Endothelial cell (in vitro differentiated cells): ENCODE measurements around the gene PCK2. TPM values are rescaled to one million over a fixed set of nuclear protein-coding genes. Genes with fewer than 3 reads are reported as not detected.

Experiments used
- DNase-seq: peaks from one replicate; pipeline ENCODE4 v3.0.0; 2021; ENCODE audit warnings: low spot score
- H3K27ac Mint-ChIP-seq: one replicate; pipeline ENCODE4 v1.8.0; 2021; ENCODE audit warnings: mixed read lengths, inconsistent platforms; ENCODE audit not compliant: unreplicated experiment
- H3K27me3 Mint-ChIP-seq: one replicate; pipeline ENCODE4 v1.8.0; 2021; ENCODE audit warnings: mild to moderate bottlenecking, moderate library complexity, mixed read lengths, inconsistent platforms; ENCODE audit not compliant: unreplicated experiment
- H3K36me3 Mint-ChIP-seq: one replicate; pipeline ENCODE4 v1.8.0; 2021; ENCODE audit warnings: mild to moderate bottlenecking, low read depth, mixed read lengths, inconsistent platforms; ENCODE audit not compliant: unreplicated experiment
- H3K4me1 Mint-ChIP-seq: one replicate; pipeline ENCODE4 v1.8.0; 2021; ENCODE audit warnings: mild to moderate bottlenecking, mixed read lengths, inconsistent platforms; ENCODE audit not compliant: unreplicated experiment
- H3K4me3 Mint-ChIP-seq: one replicate; pipeline ENCODE4 v1.8.0; 2021; ENCODE audit warnings: mild to moderate bottlenecking, mixed read lengths, inconsistent platforms; ENCODE audit not compliant: unreplicated experiment
- H3K9me3 Mint-ChIP-seq: one replicate; pipeline ENCODE4 v1.8.0; 2021; ENCODE audit warnings: mixed read lengths, inconsistent platforms; ENCODE audit not compliant: unreplicated experiment
- CTCF ChIP-seq: fragments of 200-600 bp; sonication (generic); IDR thresholded peaks from one replicate; pipeline ENCODE4 v1.5.0; 2021; ENCODE audit warnings: antibody characterized with exemption; ENCODE audit not compliant: unreplicated experiment
- total RNA-seq: library from RNA; stranded (reverse); fragmentation: NEBNext Ultra II Directional; extraction: Animal tissue kit (Norgen Biotek cat#: 25700); gene quantifications from one replicate; pipeline ENCODE4 v1.2.1, GENCODE V29; 2021; ENCODE audit not compliant: unreplicated experiment

Gene PCK2
- total RNA-seq, 1 donor from 2014 or later = 23.9 TPM

DNA sequence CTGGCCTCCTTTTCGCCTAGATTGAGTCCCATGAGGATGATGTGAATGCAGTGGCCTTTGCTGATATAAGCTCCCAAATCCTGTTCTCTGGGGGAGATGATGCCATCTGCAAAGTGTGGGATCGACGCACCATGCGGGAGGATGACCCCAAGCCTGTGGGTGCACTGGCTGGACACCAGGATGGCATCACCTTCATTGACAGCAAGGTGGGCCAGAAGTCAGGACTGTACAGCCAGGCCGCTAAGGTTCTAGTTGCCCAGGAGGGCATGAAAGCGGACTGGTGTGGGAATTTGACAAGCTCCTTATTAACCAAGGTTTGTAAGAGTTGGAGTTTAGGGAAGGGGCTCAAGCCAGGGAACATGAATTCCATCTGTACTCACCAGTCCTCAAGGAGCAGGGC is 25.6 kb downstream of the PCK2 start:
- DNase-seq = no peak
- H3K27ac Mint-ChIP-seq = no peak overlapping the region
- peaks cover 20% of the 10 kb centered on the region for H3K4me1 Mint-ChIP-seq
- H3K36me3 Mint-ChIP-seq = peaks cover 40% of the 10 kb centered on the region
- no peak overlapping the region for H3K4me3 Mint-ChIP-seq
- peaks cover 8% of the 10 kb centered on the region for H3K27me3 Mint-ChIP-seq
- TF ChIP-seq CTCF = no peak
- H3K9me3 Mint-ChIP-seq = no peaks in the 10 kb centered on the region

DNA sequence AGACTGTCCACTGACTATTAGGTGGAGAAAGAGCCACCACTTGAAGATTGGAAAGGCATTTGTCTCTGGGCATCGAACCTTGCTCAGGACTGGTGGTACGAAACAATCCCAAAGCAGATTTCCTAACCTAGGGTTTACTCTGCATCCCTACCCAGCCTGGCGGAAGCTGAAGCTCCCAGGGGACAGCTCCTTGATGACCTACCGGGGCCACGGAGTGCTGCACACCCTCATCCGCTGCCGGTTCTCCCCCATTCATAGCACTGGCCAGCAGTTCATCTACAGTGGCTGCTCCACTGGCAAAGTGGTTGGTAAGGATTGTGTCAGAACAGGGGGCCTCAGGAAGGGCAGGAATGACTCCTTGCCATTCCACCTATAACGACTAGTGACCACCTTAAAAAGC is 27.1 kb downstream of the PCK2 start:
- Mint-ChIP-seq H3K36me3 (peaks cover 40% of the 10 kb centered on the region), H3K4me1 (peaks cover 6% of the 10 kb centered on the region), H3K4me3 (no peak overlapping the region), H3K9me3 (no peaks in the 10 kb centered on the region), H3K27me3 (peaks cover 2% of the 10 kb centered on the region), H3K27ac (no peak overlapping the region)
- no peak for TF ChIP-seq CTCF
- DNase-seq = no peak

GRCh38 chr14:24122416-24122815 is 28.3 kb downstream of the PCK2 start:
- H3K27me3 Mint-ChIP-seq = no peaks in the 10 kb centered on the region
- no peak for TF ChIP-seq CTCF
- no peaks in the 10 kb centered on the region for H3K9me3 Mint-ChIP-seq
- no peaks in the 10 kb centered on the region for H3K4me1 Mint-ChIP-seq
- H3K4me3 Mint-ChIP-seq = no peak overlapping the region
- peaks cover 36% of the 10 kb centered on the region for H3K36me3 Mint-ChIP-seq
- H3K27ac Mint-ChIP-seq = no peak overlapping the region
- DNase-seq = no peak

GRCh38 chr14:24122898-24123297 is 28.8 kb downstream of the PCK2 start:
- Mint-ChIP-seq H3K4me3 (no peak overlapping the region), H3K27me3 (no peaks in the 10 kb centered on the region), H3K27ac (no peak overlapping the region)

More at GRCh38 chr14:24122898-24123297, 28.8 kb downstream of the PCK2 start:
- no peak for TF ChIP-seq CTCF
- no peaks in the 10 kb centered on the region for H3K4me1 Mint-ChIP-seq
- peaks cover 36% of the 10 kb centered on the region for H3K36me3 Mint-ChIP-seq
- no peak for DNase-seq
- no peaks in the 10 kb centered on the region for H3K9me3 Mint-ChIP-seq
